OCI-LY7 (cell line): ENCODE measurements around the gene YAF2. TPM values are rescaled to one million over a fixed set of nuclear protein-coding genes. Genes with fewer than 3 reads are reported as not detected.

Experiments used
- BruUV-seq: library from RNA; stranded (reverse); fragments of 400-500 nt; replicated peaks from 2 replicates; lab custom pipeline; 2021; lab: Mats Ljungman, UMichigan
- CTCF ChIA-PET: fragments of 300-600 bp; sonication (Branson Sonifier 250); formaldehyde crosslinking; loops from one replicate; lab custom pipeline; 2022; ENCODE audit warnings: antibody characterized with exemption; ENCODE audit not compliant: unreplicated experiment; lab: Charles Lee
- POLR2A ChIA-PET: fragments of 300-600 bp; sonication (Branson Sonifier 250); formaldehyde crosslinking; loops from one replicate; lab custom pipeline; 2022; ENCODE audit warnings: antibody characterized with exemption; lab: Charles Lee
- DNase-seq: peaks from one replicate; pipeline ENCODE4 v3.0.0-alpha.2; 2015; ENCODE audit warnings: low spot score
- H2AFZ ChIP-seq: fragments of 200-600 bp; sonication (generic), shearing (Covaris generic); 2 replicates; pipeline ENCODE4 v1.6.1; 2014; ENCODE audit warnings: mild to moderate bottlenecking, antibody characterized with exemption, low read length, moderate library complexity
- H3K27ac ChIP-seq: fragments of 200-600 bp; sonication (generic); 2 replicates; pipeline ENCODE4 v1.5.1; 2014; ENCODE audit warnings: mixed run types, low read depth, mild to moderate bottlenecking, moderate library complexity, low read length, inconsistent platforms; ENCODE audit not compliant: poor library complexity, severe bottlenecking
- H3K36me3 ChIP-seq: fragments of 200-600 bp; sonication (generic); 2 replicates; pipeline ENCODE4 v1.6.1; 2014; ENCODE audit warnings: mild to moderate bottlenecking, antibody characterized with exemption, low read length, moderate library complexity, mixed read lengths; ENCODE audit not compliant: insufficient read depth
- H3K4me1 ChIP-seq: fragments of 200-600 bp; sonication (generic); 2 replicates; pipeline ENCODE4 v1.5.1; 2014; ENCODE audit warnings: mild to moderate bottlenecking, low read length; ENCODE audit not compliant: insufficient read depth, poor library complexity, severe bottlenecking
- H3K4me2 ChIP-seq: fragments of 200-600 bp; sonication (generic); 2 replicates; pipeline ENCODE4 v1.6.1; 2014; ENCODE audit warnings: mild to moderate bottlenecking, low read length
- H3K4me3 ChIP-seq: fragments of 200-600 bp; sonication (generic); 2 replicates; pipeline ENCODE4 v1.5.1; 2014; ENCODE audit warnings: mild to moderate bottlenecking, low read depth, low read length; ENCODE audit not compliant: poor library complexity, severe bottlenecking
- H3K79me2 ChIP-seq: fragments of 200-600 bp; sonication (generic); 2 replicates; pipeline ENCODE4 v1.6.1; 2016; ENCODE audit warnings: low read depth, mild to moderate bottlenecking, low read length, moderate library complexity, mixed read lengths; ENCODE audit not compliant: insufficient read depth
- H3K9me2 ChIP-seq: fragments of 200-600 bp; sonication (generic); 2 replicates; pipeline ENCODE4 v1.6.1; 2016; ENCODE audit warnings: mild to moderate bottlenecking, low read length, mixed read lengths; ENCODE audit not compliant: insufficient read depth
- H3K9me3 ChIP-seq: fragments of 200-600 bp; sonication (generic); 2 replicates; pipeline ENCODE4 v1.6.1; 2014; ENCODE audit warnings: mild to moderate bottlenecking, mixed run types, low read length, mixed read lengths
- H4K20me1 ChIP-seq: fragments of 200-600 bp; sonication (generic); 2 replicates; pipeline ENCODE4 v1.6.1; 2014; ENCODE audit warnings: mild to moderate bottlenecking, antibody characterized with exemption, low read length, moderate library complexity, mixed read lengths; ENCODE audit not compliant: insufficient read depth
- CTCF ChIP-seq: fragments of 200-600 bp; sonication (generic); conservative IDR thresholded peaks from 2 replicates; pipeline ENCODE4 v1.5.1; 2014; ENCODE audit warnings: mild to moderate bottlenecking, antibody characterized with exemption, low read length, moderate library complexity, mixed read lengths
- EZH2phosphoT487 ChIP-seq: fragments of 200-600 bp; sonication (generic); IDR thresholded peaks from 2 replicates; pipeline ENCODE4 v1.6.1; 2018; ENCODE audit warnings: low read depth, borderline replicate concordance, mild to moderate bottlenecking, mixed run types, antibody characterized with exemption, low read length, moderate library complexity, mixed read lengths
- intact Hi-C: fragments of 100-400 bp; cut with micrococcal nuclease; formaldehyde crosslinking; loops from one replicate; pipeline ENCODE4 v1.10.0; 2022; ENCODE audit not compliant: unreplicated experiment
- total RNA-seq, 2 experiments: library from RNA; depleted of rRNA in 1 of 2; stranded (reverse); fragments of >200 nt in 1 of 2; shearing (Covaris generic) in 1 of 2; gene quantifications; 2 replicates each; pipeline ENCODE4 v1.2.3, GENCODE V29; 2014 to 2022

YAF2 gene
- total RNA-seq, 2 experiments from 2014 or later, result 16.2 to 43.6 TPM

- peaks cover 13% of the 10 kb centered on the region for H3K4me1 ChIP-seq
- H3K4me3 ChIP-seq, result no peak overlapping the region
- H2AFZ ChIP-seq, result no peak overlapping the region
- POLR2A ChIA-PET, result interaction anchor here (0.6 kb wide), 1 partner anchor 157 kb away, joined by 3 read pairs; no protein-coding TSS in a partner anchor
- CTCF ChIA-PET, result no interaction called here
- H3K9me2 ChIP-seq, result no peaks in the 10 kb centered on the region
- no peak overlapping the region for H3K27ac ChIP-seq
- H3K79me2 ChIP-seq, result no peaks in the 10 kb centered on the region
- intact Hi-C loops, result loop anchor here (10.0 kb wide), 1 partner anchor 834 kb away; no protein-coding TSS in a partner anchor
- H4K20me1 ChIP-seq, result no peaks in the 10 kb centered on the region
- BruUV-seq, result no TSS peak
- H3K36me3 ChIP-seq, result peaks cover 36% of the 10 kb centered on the region
- DNase-seq, result no peak
- no peak overlapping the region for H3K4me2 ChIP-seq
- no peaks in the 10 kb centered on the region for H3K9me3 ChIP-seq
- TF ChIP-seq CTCF (no peak), EZH2phosphoT487 (no peak)
Observed at GRCh38 chr12:42109031-42109430, 129.0 kb downstream of the YAF2 start.

Other genes starting within 250 kb of the YAF2 start
- gene GXYLT1, start 93.4 kb downstream of the YAF2 start, total RNA-seq (2014; rRNA removed; shearing (Covaris generic)), result 7.9 and 9.0 TPM in 2 replicates
- 11.1 and 11.4 TPM in 2 replicates for gene GXYLT1, start 93.4 kb downstream of the YAF2 start, total RNA-seq (2022)
- gene ZCRB1, start 87.8 kb upstream of the YAF2 start, total RNA-seq (2014; rRNA removed; shearing (Covaris generic)), result 25.7 and 29.7 TPM in 2 replicates
- 56.0 and 68.5 TPM in 2 replicates for gene ZCRB1, start 87.8 kb upstream of the YAF2 start, total RNA-seq (2022)
- gene PPHLN1, start 87.9 kb upstream of the YAF2 start, total RNA-seq (2014; rRNA removed; shearing (Covaris generic)), result 97.6 and 115 TPM in 2 replicates
- 90.2 and 95.3 TPM in 2 replicates for gene PPHLN1, start 87.9 kb upstream of the YAF2 start, total RNA-seq (2022)